ENCODE results near the gene PCED1B. TPM values are rescaled to one million over a fixed set of nuclear protein-coding genes. Genes with fewer than 3 reads are reported as not detected.

The PCED1B gene
- total and polyA plus RNA-seq, 3 donors from 2014 or later, result 30.0 to 56.1 (median 47.2) TPM

DNA sequence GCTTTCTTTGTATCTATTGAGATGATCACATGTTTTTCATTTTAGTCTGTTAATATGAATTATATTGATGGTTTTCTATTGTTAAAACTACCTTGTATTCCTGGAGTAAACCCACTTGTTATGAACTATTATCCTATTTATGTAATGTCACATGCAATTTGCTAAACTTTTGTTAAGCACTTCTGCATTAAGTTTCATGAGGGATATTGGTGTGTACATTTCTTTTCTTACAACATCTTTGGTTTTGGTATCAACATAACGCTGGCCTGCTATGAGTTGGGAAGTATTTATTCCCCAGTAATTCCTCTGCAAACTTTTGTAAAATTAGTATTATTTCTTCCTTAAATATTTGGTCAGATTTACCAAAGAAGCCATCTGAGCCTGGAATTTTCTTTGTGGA lies 46.8 kb downstream of the PCED1B start:
- no peak for DNase-seq
- Histone ChIP-seq H3K4me1 (no peaks in the 10 kb centered on the region), H3K36me3 (ENCODE audit: low read depth, missing control alignments) (no peaks in the 10 kb centered on the region), H3K9me3 (no peaks in the 10 kb centered on the region), H3K27me3 (no peaks in the 10 kb centered on the region), H3K27ac (no peak overlapping the region), H3K4me3 (no peak overlapping the region)
- WGBS, 2 donors, result 93 to 97% methylated on average over 1 of the region's 1 CpG
- no peak for TF ChIP-seq POLR2A (IDR thresholded peaks at IDR 0.05)
- TF ChIP-seq, protein P1, sequence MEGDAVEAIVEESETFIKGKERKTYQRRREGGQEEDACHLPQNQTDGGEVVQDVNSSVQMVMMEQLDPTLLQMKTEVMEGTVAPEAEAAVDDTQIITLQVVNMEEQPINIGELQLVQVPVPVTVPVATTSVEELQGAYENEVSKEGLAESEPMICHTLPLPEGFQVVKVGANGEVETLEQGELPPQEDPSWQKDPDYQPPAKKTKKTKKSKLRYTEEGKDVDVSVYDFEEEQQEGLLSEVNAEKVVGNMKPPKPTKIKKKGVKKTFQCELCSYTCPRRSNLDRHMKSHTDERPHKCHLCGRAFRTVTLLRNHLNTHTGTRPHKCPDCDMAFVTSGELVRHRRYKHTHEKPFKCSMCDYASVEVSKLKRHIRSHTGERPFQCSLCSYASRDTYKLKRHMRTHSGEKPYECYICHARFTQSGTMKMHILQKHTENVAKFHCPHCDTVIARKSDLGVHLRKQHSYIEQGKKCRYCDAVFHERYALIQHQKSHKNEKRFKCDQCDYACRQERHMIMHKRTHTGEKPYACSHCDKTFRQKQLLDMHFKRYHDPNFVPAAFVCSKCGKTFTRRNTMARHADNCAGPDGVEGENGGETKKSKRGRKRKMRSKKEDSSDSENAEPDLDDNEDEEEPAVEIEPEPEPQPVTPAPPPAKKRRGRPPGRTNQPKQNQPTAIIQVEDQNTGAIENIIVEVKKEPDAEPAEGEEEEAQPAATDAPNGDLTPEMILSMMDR (IDR thresholded peaks at IDR 0.05), result no peak
- intact Hi-C loops (cut with DNase I; ENCODE audit: low total_unique reads), result no loop called here

DNA sequence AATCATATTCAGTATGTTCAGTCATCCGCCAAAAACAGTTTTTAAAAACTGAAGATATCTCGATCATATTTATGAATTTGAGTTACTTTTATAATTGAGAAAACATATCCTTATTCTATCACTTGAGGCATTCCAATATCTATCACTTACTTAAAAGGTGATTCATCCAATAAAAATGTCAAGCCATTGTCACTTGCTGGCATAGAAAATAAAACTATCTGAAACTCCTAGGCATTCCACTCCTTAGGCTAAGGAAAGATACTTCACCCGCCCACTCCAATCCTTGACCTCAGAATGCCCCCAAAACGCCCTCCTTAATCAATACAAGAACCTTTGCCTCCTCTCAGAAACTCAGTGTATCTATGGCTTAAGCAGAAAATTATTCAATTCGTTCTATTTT lies 51.6 kb downstream of the PCED1B start:
- no peak overlapping the region for H3K27ac ChIP-seq
- H3K4me1 ChIP-seq, result no peaks in the 10 kb centered on the region
- intact Hi-C loops (cut with DNase I; ENCODE audit: low total_unique reads), result no loop called here
- TF ChIP-seq, protein P1 (IDR thresholded peaks at IDR 0.05), result no peak
- no peak for TF ChIP-seq POLR2A (IDR thresholded peaks at IDR 0.05)
- H3K36me3 ChIP-seq (ENCODE audit: low read depth, missing control alignments), result no peaks in the 10 kb centered on the region
- H3K4me3 ChIP-seq, result no peak overlapping the region
- no peaks in the 10 kb centered on the region for H3K9me3 ChIP-seq
- 67 to 80% methylated on average over 5 of the region's 5 CpGs for WGBS, 2 donors
- no peak for DNase-seq
- no peaks in the 10 kb centered on the region for H3K27me3 ChIP-seq

DNA sequence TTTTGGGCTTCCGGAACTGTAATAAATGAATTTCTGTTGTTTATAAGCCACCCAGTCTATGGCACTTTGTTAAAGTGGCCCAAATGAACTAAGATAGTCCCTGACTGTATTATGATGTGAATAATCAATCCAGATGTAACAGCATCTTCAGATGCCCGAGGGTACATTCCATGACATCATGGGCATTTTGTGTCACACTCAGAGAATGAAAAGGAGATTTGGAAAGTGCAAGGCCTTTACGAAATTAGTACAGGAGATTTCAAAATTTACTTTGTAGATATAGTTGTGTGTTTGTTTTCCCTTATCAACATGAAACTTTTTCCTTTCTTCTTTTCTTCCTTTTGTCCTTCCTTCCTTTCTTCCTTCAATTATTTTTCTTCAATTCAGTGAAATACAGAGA lies 54.6 kb downstream of the PCED1B start:
- no peak for TF ChIP-seq POLR2A (IDR thresholded peaks at IDR 0.05)
- TF ChIP-seq, protein P1 (IDR thresholded peaks at IDR 0.05), result no peak
- Histone ChIP-seq H3K36me3 (ENCODE audit: low read depth, missing control alignments) (no peaks in the 10 kb centered on the region), H3K9me3 (no peaks in the 10 kb centered on the region), H3K4me3 (no peak overlapping the region), H3K27ac (no peak overlapping the region), H3K27me3 (no peaks in the 10 kb centered on the region), H3K4me1 (no peaks in the 10 kb centered on the region)
- 84 to 93% methylated on average over 3 of the region's 3 CpGs for WGBS, 2 donors
- DNase-seq, result no peak
- intact Hi-C loops (cut with DNase I; ENCODE audit: low total_unique reads), result no loop called here

DNA sequence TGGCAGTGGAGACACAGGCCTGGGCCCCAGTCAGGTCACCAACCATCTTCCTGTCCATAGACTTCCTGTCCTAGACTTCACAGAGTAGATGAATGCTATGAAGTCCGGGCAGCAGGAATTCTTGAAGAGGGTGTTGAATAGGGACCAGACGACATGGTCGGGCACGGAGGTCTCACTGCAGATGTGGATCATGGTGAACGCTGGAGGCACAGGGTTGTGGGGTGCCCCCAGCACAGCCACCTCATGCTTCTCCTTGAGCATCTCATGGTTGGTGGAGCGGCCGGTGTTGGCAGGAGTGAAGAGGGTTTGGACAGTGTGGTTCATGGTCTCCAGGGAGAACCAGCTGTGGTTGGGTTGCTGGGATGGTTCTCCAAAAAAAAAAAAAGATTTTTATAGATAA lies 56.2 kb downstream of the PCED1B start:
- no peak for DNase-seq
- Histone ChIP-seq H3K9me3 (no peaks in the 10 kb centered on the region), H3K27ac (no peak overlapping the region), H3K4me1 (no peaks in the 10 kb centered on the region), H3K27me3 (no peaks in the 10 kb centered on the region), H3K36me3 (ENCODE audit: low read depth, missing control alignments) (no peaks in the 10 kb centered on the region), H3K4me3 (no peak overlapping the region)
- 97 to 98% methylated on average over 6 to 7 of the region's 7 CpGs for WGBS, 2 donors
- intact Hi-C loops (cut with DNase I; ENCODE audit: low total_unique reads), result no loop called here
- no peak for TF ChIP-seq POLR2A (IDR thresholded peaks at IDR 0.05)
- TF ChIP-seq, protein P1 (IDR thresholded peaks at IDR 0.05), result no peak

DNA sequence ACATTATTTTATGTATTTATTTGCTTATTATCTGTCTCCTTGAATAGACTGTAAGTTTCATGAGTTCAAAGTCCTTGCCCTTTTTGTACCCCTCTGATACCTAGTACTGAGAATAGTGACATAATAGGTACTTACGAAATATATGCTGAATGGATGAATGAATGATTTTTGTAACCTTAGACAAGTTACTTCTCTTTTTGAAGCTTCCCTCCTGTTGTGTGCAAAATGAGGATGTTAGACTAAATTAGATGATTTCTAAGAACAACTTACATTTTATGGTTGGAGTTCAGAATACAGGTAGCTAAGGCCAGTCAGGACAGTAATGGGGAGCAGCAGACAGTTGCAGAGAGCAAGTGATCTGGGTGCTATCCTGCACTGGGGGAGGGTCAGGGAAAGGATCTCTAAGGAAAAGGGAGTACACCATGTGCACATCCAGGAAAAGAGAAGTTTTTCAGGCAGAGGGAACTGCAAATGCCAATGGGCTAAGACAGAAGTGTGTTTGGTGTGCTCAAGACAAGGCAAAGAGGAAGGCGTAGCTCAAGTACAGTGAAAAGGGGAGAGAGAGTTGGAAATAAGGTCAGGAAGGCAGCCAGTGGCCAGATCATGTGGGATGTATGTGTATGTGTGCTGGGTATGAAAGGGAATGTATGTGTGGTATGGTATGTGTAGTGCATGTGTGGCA lies 59.7 kb downstream of the PCED1B start:
- H3K9me3 ChIP-seq, result no peaks in the 10 kb centered on the region
- H3K4me3 ChIP-seq, result no peak overlapping the region
- intact Hi-C loops (cut with DNase I; ENCODE audit: low total_unique reads), result no loop called here
- H3K36me3 ChIP-seq (ENCODE audit: low read depth, missing control alignments), result no peaks in the 10 kb centered on the region
- H3K4me1 ChIP-seq, result no peaks in the 10 kb centered on the region
- DNase-seq, result no peak
- H3K27ac ChIP-seq, result no peak overlapping the region
- TF ChIP-seq, protein P1 (IDR thresholded peaks at IDR 0.05), result no peak
- TF ChIP-seq POLR2A (IDR thresholded peaks at IDR 0.05), result no peak
- H3K27me3 ChIP-seq, result no peaks in the 10 kb centered on the region
- 92 to 95% methylated on average over 2 of the region's 2 CpGs for WGBS, 2 donors

Data from testis (tissue), 3 donors.